ENCODE results near the gene ARFIP2.
"Not testable (repeated sequence)": the region's sequence is repeated elsewhere in the genome, so short reads cannot be mapped to it uniquely, and the experiment has no call there.

Gene ARFIP2

GRCh38 chr11:6481012-6481923 lies at the start of gene ARFIP2, which contains the start of gene TIMM10B:
Gene ARFIP2 (minus strand): TSS chr11:6481331. CDS start chr11:6480421, 910 bp downstream.
Gene TIMM10B (plus strand): TSS chr11:6481501. CDS start chr11:6481517, 16 bp downstream.
- DNase-seq (ENCODE audit: low read depth in 2 of 2): peak; percentile 83 to 86

- no peak for DNase-seq (ENCODE audit: low read depth in 2 of 2)
Measured at GRCh38 chr11:6530848-6531247, 49.7 kb upstream of the ARFIP2 start.

- no peak for DNase-seq (ENCODE audit: low read depth in 2 of 2)
Measured at GRCh38 chr11:6529266-6529665, 48.1 kb upstream of the ARFIP2 start.

- no peak for DNase-seq (ENCODE audit: low read depth in 2 of 2)
Measured at GRCh38 chr11:6526411-6527135, 45.4 kb upstream of the ARFIP2 start.

- DNase-seq (ENCODE audit: low read depth in 2 of 2): no peak
Measured at GRCh38 chr11:6523253-6523652, 42.1 kb upstream of the ARFIP2 start.

- not testable (repeated sequence) for DNase-seq (ENCODE audit: low read depth in 2 of 2)
Measured at GRCh38 chr11:6521946-6522345, 40.8 kb upstream of the ARFIP2 start.

- no peak for DNase-seq (ENCODE audit: low read depth in 2 of 2)
Measured at GRCh38 chr11:6520265-6520664, 39.1 kb upstream of the ARFIP2 start.

- no peak for DNase-seq (ENCODE audit: low read depth in 2 of 2)
Measured at GRCh38 chr11:6516865-6517264, 35.7 kb upstream of the ARFIP2 start.

- DNase-seq (ENCODE audit: low read depth in 2 of 2): no peak
Measured at GRCh38 chr11:6505577-6506240, 24.6 kb upstream of the ARFIP2 start.

- no peak for DNase-seq (ENCODE audit: low read depth in 2 of 2)
Measured at GRCh38 chr11:6504166-6504565, 23.0 kb upstream of the ARFIP2 start.

GRCh38 chr11:6502382-6502781 lies 21.3 kb upstream of the ARFIP2 start:
- DNase-seq (ENCODE audit: low read depth in 2 of 2): no peak

- DNase-seq (ENCODE audit: low read depth in 2 of 2): no peak
Measured at GRCh38 chr11:6498544-6498943, 17.4 kb upstream of the ARFIP2 start.

GRCh38 chr11:6498121-6498520 lies 17.0 kb upstream of the ARFIP2 start:
- no peak for DNase-seq (ENCODE audit: low read depth in 2 of 2)

- DNase-seq (ENCODE audit: low read depth in 2 of 2): no peak
Measured at GRCh38 chr11:6497069-6497839, 16.1 kb upstream of the ARFIP2 start, which contains the start of gene DNHD1. Gene DNHD1 (plus strand): TSS chr11:6497280. CDS start chr11:6498216, 936 bp downstream.

- DNase-seq (ENCODE audit: low read depth in 2 of 2): no peak
Measured at GRCh38 chr11:6489306-6489705, 8.2 kb upstream of the ARFIP2 start.

GRCh38 chr11:6488821-6489220 lies 7.7 kb upstream of the ARFIP2 start:
- no peak for DNase-seq (ENCODE audit: low read depth in 2 of 2)

GRCh38 chr11:6488342-6488741 lies 7.2 kb upstream of the ARFIP2 start:
- DNase-seq (ENCODE audit: low read depth in 2 of 2): no peak

GRCh38 chr11:6486938-6487337 lies 5.8 kb upstream of the ARFIP2 start:
- DNase-seq (ENCODE audit: low read depth in 2 of 2): no peak

GRCh38 chr11:6486256-6486655 lies 5.1 kb upstream of the ARFIP2 start:
- no peak for DNase-seq (ENCODE audit: low read depth in 2 of 2)

GRCh38 chr11:6485661-6486060 lies 4.5 kb upstream of the ARFIP2 start:
- DNase-seq (ENCODE audit: low read depth in 2 of 2): no peak

GRCh38 chr11:6483015-6483414 lies 1.9 kb upstream of the ARFIP2 start:
- DNase-seq (ENCODE audit: low read depth in 2 of 2): no peak

All from stimulated activated CD4-positive, alpha-beta T cell treated with anti-CD3 and anti-CD28 coated beads, Interleukin-1b, Interleukin-23, amount 100 ng/mL, for 1 hour (primary cell).